Neutrophil (primary cell): ENCODE data around the gene NTM.

ENCODE experiments used
- H3K27ac ChIP-seq: fragments of 200-600 bp; sonication (generic); 2 replicates; pipeline ENCODE4 v1.5.1; 2016; ENCODE audit warnings: mild to moderate bottlenecking, moderate library complexity
- H3K27me3 ChIP-seq: fragments of 200-600 bp; sonication (generic); 2 replicates; pipeline ENCODE4 v1.6.0; 2016; ENCODE audit warnings: mild to moderate bottlenecking
- H3K36me3 ChIP-seq: fragments of 200-600 bp; sonication (generic); 2 replicates; pipeline ENCODE4 v1.5.1; 2017
- H3K4me1 ChIP-seq, 2 experiments: fragments of 200-600 bp in 1 of 2; sonication (generic) in 1 of 2; 1 replicate in 1 of 2; 2 replicates in 1 of 2; pipeline versions ENCODE4 v1.5.1 to v1.6.1; 2013 to 2016; ENCODE audit warnings: low read depth in 1 of 2, low read length in 1 of 2, mild to moderate bottlenecking in 1 of 2, moderate library complexity in 1 of 2; ENCODE audit not compliant: control insufficient read depth in 1 of 2, insufficient read depth in 1 of 2
- H3K4me3 ChIP-seq, 2 experiments: fragments of 200-600 bp in 1 of 2; sonication (generic) in 1 of 2; 1 replicate in 1 of 2; 2 replicates in 1 of 2; pipeline ENCODE4 v1.5.1; 2013 to 2016; ENCODE audit warnings: low read depth in 1 of 2, low read length in 1 of 2, mild to moderate bottlenecking in 1 of 2, moderate library complexity in 1 of 2
- H3K9me3 ChIP-seq: fragments of 200-600 bp; sonication (generic); 2 replicates; pipeline ENCODE4 v1.5.1; 2016
- TF ChIP-seq, protein P1 (sequence below): fragments of 200-600 bp; sonication (generic); IDR thresholded peaks from 2 replicates; pipeline ENCODE4 v1.5.1; 2016; ENCODE audit warnings: antibody characterized with exemption

NTM gene

GRCh38 chr11:131365329-131365930 lies 5.0 kb upstream of the NTM start:
- no peaks in the 10 kb centered on the region for H3K36me3 ChIP-seq
- no peak overlapping the region for H3K4me3 ChIP-seq
- no peaks in the 10 kb centered on the region for H3K4me1 ChIP-seq
- H3K9me3 ChIP-seq: no peaks in the 10 kb centered on the region
- TF ChIP-seq, protein P1, sequence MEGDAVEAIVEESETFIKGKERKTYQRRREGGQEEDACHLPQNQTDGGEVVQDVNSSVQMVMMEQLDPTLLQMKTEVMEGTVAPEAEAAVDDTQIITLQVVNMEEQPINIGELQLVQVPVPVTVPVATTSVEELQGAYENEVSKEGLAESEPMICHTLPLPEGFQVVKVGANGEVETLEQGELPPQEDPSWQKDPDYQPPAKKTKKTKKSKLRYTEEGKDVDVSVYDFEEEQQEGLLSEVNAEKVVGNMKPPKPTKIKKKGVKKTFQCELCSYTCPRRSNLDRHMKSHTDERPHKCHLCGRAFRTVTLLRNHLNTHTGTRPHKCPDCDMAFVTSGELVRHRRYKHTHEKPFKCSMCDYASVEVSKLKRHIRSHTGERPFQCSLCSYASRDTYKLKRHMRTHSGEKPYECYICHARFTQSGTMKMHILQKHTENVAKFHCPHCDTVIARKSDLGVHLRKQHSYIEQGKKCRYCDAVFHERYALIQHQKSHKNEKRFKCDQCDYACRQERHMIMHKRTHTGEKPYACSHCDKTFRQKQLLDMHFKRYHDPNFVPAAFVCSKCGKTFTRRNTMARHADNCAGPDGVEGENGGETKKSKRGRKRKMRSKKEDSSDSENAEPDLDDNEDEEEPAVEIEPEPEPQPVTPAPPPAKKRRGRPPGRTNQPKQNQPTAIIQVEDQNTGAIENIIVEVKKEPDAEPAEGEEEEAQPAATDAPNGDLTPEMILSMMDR: no peak
- H3K27ac ChIP-seq: no peak overlapping the region
- peaks cover 13% of the 10 kb centered on the region for H3K27me3 ChIP-seq

- TF ChIP-seq, protein P1: no peak
- H3K4me1 ChIP-seq: no peaks in the 10 kb centered on the region
- no peak overlapping the region for H3K27ac ChIP-seq
- peaks cover 56% of the 10 kb centered on the region for H3K27me3 ChIP-seq
- H3K9me3 ChIP-seq: no peaks in the 10 kb centered on the region
- no peak overlapping the region for H3K4me3 ChIP-seq
- no peaks in the 10 kb centered on the region for H3K36me3 ChIP-seq
Measured at GRCh38 chr11:131370901-131371790, 731 bp downstream of the NTM start.

- H3K4me1 ChIP-seq: no peaks in the 10 kb centered on the region
- peaks cover 56% of the 10 kb centered on the region for H3K27me3 ChIP-seq
- no peak overlapping the region for H3K27ac ChIP-seq
Measured at GRCh38 chr11:131371791-131372104, 1.3 kb downstream of the NTM start.

GRCh38 chr11:131372234-131372962 lies 2.0 kb downstream of the NTM start:
- TF ChIP-seq, protein P1: no peak
- Histone ChIP-seq H3K4me1 (no peaks in the 10 kb centered on the region), H3K27ac (no peak overlapping the region), H3K4me3 (no peak overlapping the region), H3K27me3 (peaks cover 56% of the 10 kb centered on the region), H3K36me3 (no peaks in the 10 kb centered on the region), H3K9me3 (no peaks in the 10 kb centered on the region)

More at GRCh38 chr11:131371791-131372104, 1.3 kb downstream of the NTM start:
- Histone ChIP-seq H3K36me3 (no peaks in the 10 kb centered on the region), H3K4me3 (no peak overlapping the region), H3K9me3 (no peaks in the 10 kb centered on the region)
- TF ChIP-seq, protein P1: no peak

DNA sequence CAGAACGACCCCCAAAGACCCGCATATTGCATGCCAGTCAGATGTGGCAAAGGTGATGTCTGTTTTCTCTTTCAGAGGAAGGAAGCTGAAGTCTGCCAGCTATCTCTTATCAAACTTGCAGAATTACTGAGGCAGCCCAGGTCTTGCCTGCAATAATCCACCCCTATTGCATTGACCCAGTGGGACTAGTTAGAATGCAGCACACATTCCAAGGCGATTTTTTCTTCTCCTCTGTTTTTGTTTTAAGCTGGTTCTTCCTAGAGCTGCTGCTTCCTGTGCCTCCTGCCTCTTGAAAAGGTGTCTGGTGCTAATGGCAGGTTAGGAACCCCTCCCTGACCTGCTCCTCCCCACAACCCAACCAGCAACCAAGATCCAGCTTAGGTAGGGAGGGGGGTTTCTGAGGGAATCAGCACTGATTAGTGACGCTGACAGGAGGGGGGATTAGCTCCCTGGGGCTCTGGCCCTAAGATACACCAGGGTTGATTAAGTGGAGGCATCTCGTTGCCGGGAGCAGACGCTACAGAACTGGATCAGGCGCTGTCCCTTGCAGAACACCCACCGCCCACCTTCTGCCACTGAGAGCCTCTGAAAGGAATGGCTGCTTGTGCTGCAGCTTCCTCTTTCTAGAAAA lies 2.8 kb downstream of the NTM start:
- Histone ChIP-seq H3K4me1 (no peaks in the 10 kb centered on the region), H3K4me3 (no peak overlapping the region), H3K27me3 (peaks cover 56% of the 10 kb centered on the region), H3K9me3 (no peaks in the 10 kb centered on the region), H3K27ac (no peak overlapping the region), H3K36me3 (no peaks in the 10 kb centered on the region)
- TF ChIP-seq, protein P1: no peak
